Right atrium auricular region (tissue), 2 donors: ENCODE results near the gene PCSK2. TPM values are rescaled to one million over a fixed set of nuclear protein-coding genes. Genes with fewer than 3 reads are reported as not detected.

Experiments
- DNase-seq: peaks from one replicate; pipeline ENCODE4 v3.0.0-alpha.2; 2019; ENCODE audit warnings: low spot score
- H3K27ac ChIP-seq, 2 donors: fragments of 200-600 bp; sonication (generic); 1 replicate in 1 of 2; 2 replicates in 1 of 2; pipeline ENCODE4 v1.5.1; 2016 to 2019
- H3K27me3 ChIP-seq, 2 donors: fragments of 200-600 bp; sonication (generic); one replicate each; pipeline versions ENCODE4 v1.5.1 to v1.6.0; 2017 to 2019
- H3K36me3 ChIP-seq: fragments of 200-600 bp; sonication (generic); one replicate; pipeline ENCODE4 v1.5.1; 2016
- H3K4me1 ChIP-seq, 2 donors: fragments of 200-600 bp; sonication (generic); one replicate each; pipeline versions ENCODE4 v1.5.1 to v1.6.0; 2017 to 2019
- H3K4me3 ChIP-seq, 2 donors: fragments of 200-600 bp; sonication (generic); 1 replicate in 1 of 2; 2 replicates in 1 of 2; pipeline ENCODE4 v1.5.1; 2017 to 2019; ENCODE audit warnings: mild to moderate bottlenecking in 1 of 2, moderate library complexity in 1 of 2
- H3K9me3 ChIP-seq, 2 donors: fragments of 200-600 bp; sonication (generic); one replicate each; pipeline ENCODE4 v1.5.1; 2019
- CTCF ChIP-seq, 2 donors: fragments of 200-600 bp; sonication (generic); IDR thresholded peaks; one replicate each; pipeline ENCODE4 v1.5.1; 2019; ENCODE audit warnings: antibody characterized with exemption in 2 of 2
- total RNA-seq, 2 donors: library from RNA; depleted of rRNA; stranded (reverse); fragments of >200 nt; gene quantifications; one replicate each; pipeline ENCODE4 v1.1.0, GENCODE V29; 2016

PCSK2 gene
- total RNA-seq, 2 donors from 2014 or later = 1.6 to 2.6 TPM

- Histone ChIP-seq H3K9me3 (no peaks in the 10 kb centered on the region), H3K4me3 (no peak overlapping the region), H3K36me3 (no peaks in the 10 kb centered on the region), H3K27me3 (no peaks in the 10 kb centered on the region), H3K4me1 (no peaks in the 10 kb centered on the region), H3K27ac (no peak overlapping the region)
- DNase-seq = peak; percentile 9
- no peak for TF ChIP-seq CTCF (IDR thresholded peaks at IDR 0.05)
Observed at GRCh38 chr20:17473659-17474058, 246.8 kb downstream of the PCSK2 start.

- Histone ChIP-seq H3K9me3 (no peaks in the 10 kb centered on the region), H3K4me1 (no peaks in the 10 kb centered on the region), H3K36me3 (no peaks in the 10 kb centered on the region), H3K27ac (no peak overlapping the region), H3K4me3 (no peak overlapping the region), H3K27me3 (no peaks in the 10 kb centered on the region)
- no peak for TF ChIP-seq CTCF (IDR thresholded peaks at IDR 0.05)
- peak; percentile 4 for DNase-seq
Observed at GRCh38 chr20:17479063-17479657, 252.3 kb downstream of the PCSK2 start.

GRCh38 chr20:17480696-17481095, 253.9 kb downstream of the PCSK2 start:
- no peak overlapping the region for H3K27ac ChIP-seq
- no peaks in the 10 kb centered on the region for H3K27me3 ChIP-seq
- DNase-seq = peak; percentile 26
- H3K36me3 ChIP-seq = no peaks in the 10 kb centered on the region
- H3K4me1 ChIP-seq = no peaks in the 10 kb centered on the region
- no peaks in the 10 kb centered on the region for H3K9me3 ChIP-seq
- H3K4me3 ChIP-seq = no peak overlapping the region
- TF ChIP-seq CTCF (IDR thresholded peaks at IDR 0.05) = no peak

GRCh38 chr20:17481661-17482060, 254.8 kb downstream of the PCSK2 start:
- Histone ChIP-seq H3K27ac (no peak overlapping the region), H3K4me1 (no peaks in the 10 kb centered on the region), H3K9me3 (no peaks in the 10 kb centered on the region), H3K4me3 (no peak overlapping the region), H3K27me3 (no peaks in the 10 kb centered on the region), H3K36me3 (no peaks in the 10 kb centered on the region)
- TF ChIP-seq CTCF (IDR thresholded peaks at IDR 0.05) = no peak
- DNase-seq = peak; percentile 55

GRCh38 chr20:17482536-17482935, 255.7 kb downstream of the PCSK2 start:
- no peaks in the 10 kb centered on the region for H3K27me3 ChIP-seq
- H3K27ac ChIP-seq = no peak overlapping the region
- H3K36me3 ChIP-seq = no peaks in the 10 kb centered on the region
- peak; percentile 23 for DNase-seq
- no peaks in the 10 kb centered on the region for H3K4me1 ChIP-seq
- H3K4me3 ChIP-seq = no peak overlapping the region
- no peak for TF ChIP-seq CTCF (IDR thresholded peaks at IDR 0.05)
- no peaks in the 10 kb centered on the region for H3K9me3 ChIP-seq

GRCh38 chr20:17485017-17485416, 258.2 kb downstream of the PCSK2 start:
- no peaks in the 10 kb centered on the region for H3K27me3 ChIP-seq
- TF ChIP-seq CTCF (IDR thresholded peaks at IDR 0.05) = no peak
- H3K27ac ChIP-seq = no peak overlapping the region
- no peaks in the 10 kb centered on the region for H3K36me3 ChIP-seq
- H3K4me1 ChIP-seq = no peaks in the 10 kb centered on the region
- no peaks in the 10 kb centered on the region for H3K9me3 ChIP-seq
- no peak overlapping the region for H3K4me3 ChIP-seq
- DNase-seq = peak; percentile 21
